GM23338 (cell line): Measurements from ENCODE around the gene RNF20. TPM values are rescaled to one million over a fixed set of nuclear protein-coding genes. Genes with fewer than 3 reads are reported as not detected.

Experiments
- ATAC-seq: fragments of 200-7000 bp; cut with Tn5 transposase; 3 replicates; pipeline ENCODE4 v1.9.1; 2020
- DNase-seq: peaks from one replicate; pipeline ENCODE4 v3.0.0-alpha.2; 2015; ENCODE audit warnings: low spot score
- H2AFZ ChIP-seq: fragments of 200-600 bp; sonication (generic); 2 replicates; pipeline ENCODE4 v1.8.0; 2016; ENCODE audit warnings: antibody characterized with exemption, mild to moderate bottlenecking, moderate library complexity
- H3F3A ChIP-seq: fragments of 200-600 bp; sonication (generic); replicated peaks from 2 replicates; pipeline ENCODE4 v1.8.0; 2017; ENCODE audit warnings: antibody characterized with exemption, mixed run types, low read depth
- H3K27ac ChIP-seq: fragments of 200-600 bp; sonication (generic); 2 replicates; pipeline ENCODE4 v1.6.1; 2016; ENCODE audit warnings: low read depth
- H3K27me3 ChIP-seq: fragments of 200-600 bp; sonication (generic); 2 replicates; pipeline ENCODE4 v1.8.0; 2016; ENCODE audit warnings: mild to moderate bottlenecking, mixed run types, moderate library complexity; ENCODE audit not compliant: insufficient read depth
- H3K36me3 ChIP-seq: fragments of 200-600 bp; sonication (generic); 2 replicates; pipeline ENCODE4 v1.8.0; 2016; ENCODE audit warnings: mild to moderate bottlenecking; ENCODE audit not compliant: insufficient read depth
- H3K4me1 ChIP-seq: fragments of 200-600 bp; sonication (generic); 2 replicates; pipeline ENCODE4 v1.8.0; 2016; ENCODE audit warnings: mild to moderate bottlenecking, moderate library complexity; ENCODE audit not compliant: insufficient read depth
- H3K4me2 ChIP-seq: fragments of 200-600 bp; sonication (generic); 2 replicates; pipeline ENCODE4 v1.7.1; 2017; ENCODE audit warnings: mixed run types
- H3K4me3 ChIP-seq: fragments of 200-600 bp; sonication (generic); 2 replicates; pipeline ENCODE4 v1.6.1; 2016; ENCODE audit warnings: mixed run types
- H3K79me2 ChIP-seq: fragments of 200-600 bp; sonication (generic); replicated peaks from 2 replicates; pipeline ENCODE4 v1.8.0; 2017; ENCODE audit warnings: mild to moderate bottlenecking; ENCODE audit not compliant: insufficient read depth
- H3K9me2 ChIP-seq: fragments of 200-600 bp; sonication (generic); 2 replicates; pipeline ENCODE4 v1.8.0; 2017; ENCODE audit not compliant: insufficient read depth
- H4K20me1 ChIP-seq: fragments of 200-600 bp; sonication (generic); replicated peaks from 2 replicates; pipeline ENCODE4 v1.8.0; 2017; ENCODE audit warnings: mild to moderate bottlenecking; ENCODE audit not compliant: insufficient read depth
- H3K27ac Mint-ChIP-seq: 2 replicates; pipeline ENCODE4 v1.8.0; 2020; ENCODE audit warnings: inconsistent platforms, mild to moderate bottlenecking, moderate library complexity, mixed read lengths
- H3K27me3 Mint-ChIP-seq: 3 replicates; pipeline ENCODE4 v1.8.0; 2022; ENCODE audit warnings: low read depth, mild to moderate bottlenecking, moderate library complexity, mixed read lengths, inconsistent platforms; ENCODE audit not compliant: insufficient read depth, poor library complexity
- H3K36me3 Mint-ChIP-seq: 3 replicates; pipeline ENCODE4 v1.8.0; 2021; ENCODE audit warnings: low read depth, mild to moderate bottlenecking, inconsistent platforms, moderate library complexity, mixed read lengths
- H3K4me1 Mint-ChIP-seq: 3 replicates; pipeline ENCODE4 v1.8.0; 2020; ENCODE audit warnings: mild to moderate bottlenecking, inconsistent platforms, mixed read lengths
- H3K4me3 Mint-ChIP-seq: 3 replicates; pipeline ENCODE4 v1.8.0; 2021; ENCODE audit warnings: moderate library complexity, mild to moderate bottlenecking, inconsistent platforms, mixed read lengths
- H3K9me3 Mint-ChIP-seq: 3 replicates; pipeline ENCODE4 v1.8.0; 2020; ENCODE audit warnings: moderate library complexity, mild to moderate bottlenecking, inconsistent platforms, mixed read lengths
- CREB1 ChIP-seq: fragments of 250-450 bp; sonication (Bioruptor Pico); IDR thresholded peaks from 2 replicates; pipeline ENCODE4 v1.5.0; 2020; ENCODE audit warnings: low read depth, mild to moderate bottlenecking, moderate library complexity
- ETS1 ChIP-seq: IDR thresholded peaks from 2 replicates; pipeline ENCODE4 v1.6.1; 2016; ENCODE audit warnings: antibody characterized with exemption
- EZH2 ChIP-seq: fragments of 200-600 bp; sonication (generic); IDR thresholded peaks from one replicate; pipeline ENCODE4 v1.8.0; 2017; ENCODE audit warnings: antibody characterized with exemption, mild to moderate bottlenecking, low read depth; ENCODE audit not compliant: unreplicated experiment
- EZH2phosphoT487 ChIP-seq: fragments of 200-600 bp; sonication (generic); IDR thresholded peaks from one replicate; pipeline ENCODE4 v1.8.1; 2018; ENCODE audit warnings: antibody characterized with exemption; ENCODE audit not compliant: unreplicated experiment
- JUNB ChIP-seq: IDR thresholded peaks from one replicate; pipeline ENCODE4 v1.6.1; 2016; ENCODE audit warnings: antibody characterized with exemption; ENCODE audit not compliant: unreplicated experiment
- NANOG ChIP-seq: IDR thresholded peaks from 2 replicates; pipeline ENCODE4 v1.6.1; 2016; ENCODE audit warnings: antibody characterized with exemption, borderline replicate concordance
- POLR2AphosphoS5 ChIP-seq: IDR thresholded peaks from 2 replicates; pipeline ENCODE4 v1.6.1; 2016; ENCODE audit warnings: antibody characterized with exemption, low read depth
- STAT1 ChIP-seq: IDR thresholded peaks from one replicate; pipeline ENCODE4 v1.6.1; 2016; ENCODE audit warnings: antibody characterized with exemption; ENCODE audit not compliant: unreplicated experiment
- ZNF114 ChIP-seq: fragments of 250-450 bp; sonication (Bioruptor Pico); IDR thresholded peaks from 2 replicates; pipeline ENCODE4 v1.5.0; 2020; ENCODE audit warnings: mild to moderate bottlenecking, moderate library complexity
- ZNF331 ChIP-seq: fragments of 250-450 bp; sonication (Bioruptor Pico); IDR thresholded peaks from 2 replicates; pipeline ENCODE4 v1.5.0; 2020; ENCODE audit warnings: low read depth, mild to moderate bottlenecking, moderate library complexity
- polyA plus RNA-seq: library from polyadenylated mRNA; unstranded; fragments of >200 nt; fragmentation: Nextera tagmentation; extraction: Ambion mirVana; gene quantifications from 2 replicates; pipeline ENCODE4 v1.2.1, GENCODE V29; 2016
- total RNA-seq: library from RNA; depleted of rRNA; stranded (reverse); fragments of >200 nt; shearing (Covaris generic); gene quantifications from 2 replicates; pipeline ENCODE4 v1.2.3, GENCODE V29; 2014
- TF ChIP-seq, protein P1 (sequence below), 2 experiments: fragments of 200-600 bp in 1 of 2; sonication (generic) in 1 of 2; conservative IDR thresholded peaks; 2 replicates each; pipeline versions ENCODE4 v1.5.1 to v1.6.1; 2016 to 2017; ENCODE audit warnings: antibody characterized with exemption in 2 of 2, low read depth in 2 of 2, mild to moderate bottlenecking in 2 of 2, moderate library complexity in 1 of 2
- TF ChIP-seq, protein P2 (sequence below): IDR thresholded peaks from one replicate; pipeline ENCODE4 v1.6.1; 2018; ENCODE audit warnings: antibody characterized with exemption; ENCODE audit not compliant: unreplicated experiment
- TF ChIP-seq, protein P3 (sequence below): fragments of 250-450 bp; sonication (Bioruptor Pico); IDR thresholded peaks from 2 replicates; pipeline ENCODE4 v1.5.0; 2020; ENCODE audit warnings: mild to moderate bottlenecking, moderate library complexity

The RNF20 gene
- total and polyA plus RNA-seq, 2 experiments from 2014 or later = 33.6 to 36.2 TPM

GRCh38 chr9:101582553-101582952 is 48.9 kb downstream of the RNF20 start:
- H3K4me3 ChIP-seq = no peak overlapping the region
- H3K27ac Mint-ChIP-seq = peak overlapping the region; percentile 64
- H3K4me1 ChIP-seq = peaks cover 27% of the 10 kb centered on the region
- no peak overlapping the region for H3K4me3 Mint-ChIP-seq
- peaks cover 4% of the 10 kb centered on the region for H3K9me2 ChIP-seq
- no peak overlapping the region for H3K4me2 ChIP-seq
- H3K4me1 Mint-ChIP-seq = peaks cover 33% of the 10 kb centered on the region
- no peak for DNase-seq
- H4K20me1 ChIP-seq = no peaks in the 10 kb centered on the region
- H3K79me2 ChIP-seq = no peaks in the 10 kb centered on the region
- H3K27me3 Mint-ChIP-seq = peaks cover 1% of the 10 kb centered on the region
- no peaks in the 10 kb centered on the region for H3K27me3 ChIP-seq
- no peaks in the 10 kb centered on the region for H3K36me3 Mint-ChIP-seq
- H3K27ac ChIP-seq = no peak overlapping the region
- H3K36me3 ChIP-seq = no peaks in the 10 kb centered on the region
- TF ChIP-seq CREB1 (CRISPR knock-in tag) (no peak), POLR2AphosphoS5 (no peak), ZNF114 (CRISPR knock-in tag) (no peak), NANOG (no peak), JUNB (no peak), ZNF331 (CRISPR knock-in tag) (no peak), EZH2 (no peak), ETS1 (no peak), STAT1 (no peak), EZH2phosphoT487 (no peak)
- TF ChIP-seq, protein P1, sequence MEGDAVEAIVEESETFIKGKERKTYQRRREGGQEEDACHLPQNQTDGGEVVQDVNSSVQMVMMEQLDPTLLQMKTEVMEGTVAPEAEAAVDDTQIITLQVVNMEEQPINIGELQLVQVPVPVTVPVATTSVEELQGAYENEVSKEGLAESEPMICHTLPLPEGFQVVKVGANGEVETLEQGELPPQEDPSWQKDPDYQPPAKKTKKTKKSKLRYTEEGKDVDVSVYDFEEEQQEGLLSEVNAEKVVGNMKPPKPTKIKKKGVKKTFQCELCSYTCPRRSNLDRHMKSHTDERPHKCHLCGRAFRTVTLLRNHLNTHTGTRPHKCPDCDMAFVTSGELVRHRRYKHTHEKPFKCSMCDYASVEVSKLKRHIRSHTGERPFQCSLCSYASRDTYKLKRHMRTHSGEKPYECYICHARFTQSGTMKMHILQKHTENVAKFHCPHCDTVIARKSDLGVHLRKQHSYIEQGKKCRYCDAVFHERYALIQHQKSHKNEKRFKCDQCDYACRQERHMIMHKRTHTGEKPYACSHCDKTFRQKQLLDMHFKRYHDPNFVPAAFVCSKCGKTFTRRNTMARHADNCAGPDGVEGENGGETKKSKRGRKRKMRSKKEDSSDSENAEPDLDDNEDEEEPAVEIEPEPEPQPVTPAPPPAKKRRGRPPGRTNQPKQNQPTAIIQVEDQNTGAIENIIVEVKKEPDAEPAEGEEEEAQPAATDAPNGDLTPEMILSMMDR (conservative IDR thresholded peaks at IDR 0.05; ENCODE audit: low read depth in 2 of 2) = no peak
- TF ChIP-seq, protein P2, sequence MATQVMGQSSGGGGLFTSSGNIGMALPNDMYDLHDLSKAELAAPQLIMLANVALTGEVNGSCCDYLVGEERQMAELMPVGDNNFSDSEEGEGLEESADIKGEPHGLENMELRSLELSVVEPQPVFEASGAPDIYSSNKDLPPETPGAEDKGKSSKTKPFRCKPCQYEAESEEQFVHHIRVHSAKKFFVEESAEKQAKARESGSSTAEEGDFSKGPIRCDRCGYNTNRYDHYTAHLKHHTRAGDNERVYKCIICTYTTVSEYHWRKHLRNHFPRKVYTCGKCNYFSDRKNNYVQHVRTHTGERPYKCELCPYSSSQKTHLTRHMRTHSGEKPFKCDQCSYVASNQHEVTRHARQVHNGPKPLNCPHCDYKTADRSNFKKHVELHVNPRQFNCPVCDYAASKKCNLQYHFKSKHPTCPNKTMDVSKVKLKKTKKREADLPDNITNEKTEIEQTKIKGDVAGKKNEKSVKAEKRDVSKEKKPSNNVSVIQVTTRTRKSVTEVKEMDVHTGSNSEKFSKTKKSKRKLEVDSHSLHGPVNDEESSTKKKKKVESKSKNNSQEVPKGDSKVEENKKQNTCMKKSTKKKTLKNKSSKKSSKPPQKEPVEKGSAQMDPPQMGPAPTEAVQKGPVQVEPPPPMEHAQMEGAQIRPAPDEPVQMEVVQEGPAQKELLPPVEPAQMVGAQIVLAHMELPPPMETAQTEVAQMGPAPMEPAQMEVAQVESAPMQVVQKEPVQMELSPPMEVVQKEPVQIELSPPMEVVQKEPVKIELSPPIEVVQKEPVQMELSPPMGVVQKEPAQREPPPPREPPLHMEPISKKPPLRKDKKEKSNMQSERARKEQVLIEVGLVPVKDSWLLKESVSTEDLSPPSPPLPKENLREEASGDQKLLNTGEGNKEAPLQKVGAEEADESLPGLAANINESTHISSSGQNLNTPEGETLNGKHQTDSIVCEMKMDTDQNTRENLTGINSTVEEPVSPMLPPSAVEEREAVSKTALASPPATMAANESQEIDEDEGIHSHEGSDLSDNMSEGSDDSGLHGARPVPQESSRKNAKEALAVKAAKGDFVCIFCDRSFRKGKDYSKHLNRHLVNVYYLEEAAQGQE = no peak
- TF ChIP-seq, protein P3, sequence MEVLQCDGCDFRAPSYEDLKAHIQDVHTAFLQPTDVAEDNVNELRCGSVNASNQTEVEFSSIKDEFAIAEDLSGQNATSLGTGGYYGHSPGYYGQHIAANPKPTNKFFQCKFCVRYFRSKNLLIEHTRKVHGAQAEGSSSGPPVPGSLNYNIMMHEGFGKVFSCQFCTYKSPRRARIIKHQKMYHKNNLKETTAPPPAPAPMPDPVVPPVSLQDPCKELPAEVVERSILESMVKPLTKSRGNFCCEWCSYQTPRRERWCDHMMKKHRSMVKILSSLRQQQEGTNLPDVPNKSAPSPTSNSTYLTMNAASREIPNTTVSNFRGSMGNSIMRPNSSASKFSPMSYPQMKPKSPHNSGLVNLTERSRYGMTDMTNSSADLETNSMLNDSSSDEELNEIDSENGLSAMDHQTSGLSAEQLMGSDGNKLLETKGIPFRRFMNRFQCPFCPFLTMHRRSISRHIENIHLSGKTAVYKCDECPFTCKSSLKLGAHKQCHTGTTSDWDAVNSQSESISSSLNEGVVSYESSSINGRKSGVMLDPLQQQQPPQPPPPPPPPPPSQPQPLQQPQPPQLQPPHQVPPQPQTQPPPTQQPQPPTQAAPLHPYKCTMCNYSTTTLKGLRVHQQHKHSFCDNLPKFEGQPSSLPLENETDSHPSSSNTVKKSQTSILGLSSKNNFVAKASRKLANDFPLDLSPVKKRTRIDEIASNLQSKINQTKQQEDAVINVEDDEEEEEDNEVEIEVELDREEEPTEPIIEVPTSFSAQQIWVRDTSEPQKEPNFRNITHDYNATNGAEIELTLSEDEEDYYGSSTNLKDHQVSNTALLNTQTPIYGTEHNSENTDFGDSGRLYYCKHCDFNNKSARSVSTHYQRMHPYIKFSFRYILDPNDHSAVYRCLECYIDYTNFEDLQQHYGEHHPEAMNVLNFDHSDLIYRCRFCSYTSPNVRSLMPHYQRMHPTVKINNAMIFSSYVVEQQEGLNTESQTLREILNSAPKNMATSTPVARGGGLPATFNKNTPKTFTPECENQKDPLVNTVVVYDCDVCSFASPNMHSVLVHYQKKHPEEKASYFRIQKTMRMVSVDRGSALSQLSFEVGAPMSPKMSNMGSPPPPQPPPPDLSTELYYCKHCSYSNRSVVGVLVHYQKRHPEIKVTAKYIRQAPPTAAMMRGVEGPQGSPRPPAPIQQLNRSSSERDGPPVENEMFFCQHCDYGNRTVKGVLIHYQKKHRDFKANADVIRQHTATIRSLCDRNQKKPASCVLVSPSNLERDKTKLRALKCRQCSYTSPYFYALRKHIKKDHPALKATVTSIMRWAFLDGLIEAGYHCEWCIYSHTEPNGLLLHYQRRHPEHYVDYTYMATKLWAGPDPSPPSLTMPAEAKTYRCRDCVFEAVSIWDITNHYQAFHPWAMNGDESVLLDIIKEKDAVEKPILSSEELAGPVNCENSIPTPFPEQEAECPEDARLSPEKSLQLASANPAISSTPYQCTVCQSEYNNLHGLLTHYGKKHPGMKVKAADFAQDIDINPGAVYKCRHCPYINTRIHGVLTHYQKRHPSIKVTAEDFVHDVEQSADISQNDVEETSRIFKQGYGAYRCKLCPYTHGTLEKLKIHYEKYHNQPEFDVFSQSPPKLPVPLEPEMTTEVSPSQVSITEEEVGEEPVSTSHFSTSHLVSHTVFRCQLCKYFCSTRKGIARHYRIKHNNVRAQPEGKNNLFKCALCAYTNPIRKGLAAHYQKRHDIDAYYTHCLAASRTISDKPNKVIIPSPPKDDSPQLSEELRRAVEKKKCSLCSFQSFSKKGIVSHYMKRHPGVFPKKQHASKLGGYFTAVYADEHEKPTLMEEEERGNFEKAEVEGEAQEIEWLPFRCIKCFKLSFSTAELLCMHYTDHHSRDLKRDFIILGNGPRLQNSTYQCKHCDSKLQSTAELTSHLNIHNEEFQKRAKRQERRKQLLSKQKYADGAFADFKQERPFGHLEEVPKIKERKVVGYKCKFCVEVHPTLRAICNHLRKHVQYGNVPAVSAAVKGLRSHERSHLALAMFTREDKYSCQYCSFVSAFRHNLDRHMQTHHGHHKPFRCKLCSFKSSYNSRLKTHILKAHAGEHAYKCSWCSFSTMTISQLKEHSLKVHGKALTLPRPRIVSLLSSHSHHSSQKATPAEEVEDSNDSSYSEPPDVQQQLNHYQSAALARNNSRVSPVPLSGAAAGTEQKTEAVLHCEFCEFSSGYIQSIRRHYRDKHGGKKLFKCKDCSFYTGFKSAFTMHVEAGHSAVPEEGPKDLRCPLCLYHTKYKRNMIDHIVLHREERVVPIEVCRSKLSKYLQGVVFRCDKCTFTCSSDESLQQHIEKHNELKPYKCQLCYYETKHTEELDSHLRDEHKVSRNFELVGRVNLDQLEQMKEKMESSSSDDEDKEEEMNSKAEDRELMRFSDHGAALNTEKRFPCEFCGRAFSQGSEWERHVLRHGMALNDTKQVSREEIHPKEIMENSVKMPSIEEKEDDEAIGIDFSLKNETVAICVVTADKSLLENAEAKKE = no peak
- H3K9me3 Mint-ChIP-seq = no peaks in the 10 kb centered on the region; the same call in 2 of the 3 replicates
- no peaks in the 10 kb centered on the region for H3F3A ChIP-seq
- ATAC-seq = no peak
- peak overlapping the region; percentile 28; the same call in 1 of the 2 replicates for H2AFZ ChIP-seq
